Smooth muscle cell (in vitro differentiated cells): Measurements from ENCODE around the gene DNAI4. TPM values are rescaled to one million over a fixed set of nuclear protein-coding genes. Genes with fewer than 3 reads are reported as not detected.

Experiments
- DNase-seq: peaks from one replicate; lab custom pipeline; 2025; ENCODE audit not compliant: unreplicated experiment; lab: John Stamatoyannopoulos, UW
- H2AFZ ChIP-seq: fragments of 200-600 bp; sonication (generic); 2 replicates; pipeline ENCODE4 v1.6.0; 2016; ENCODE audit warnings: antibody characterized with exemption, low read depth, mild to moderate bottlenecking
- H3F3A ChIP-seq: fragments of 200-600 bp; sonication (generic); 2 replicates; pipeline ENCODE4 v1.6.0; 2017; ENCODE audit warnings: antibody characterized with exemption, low read depth
- H3K27ac ChIP-seq: fragments of 200-600 bp; sonication (generic); 2 replicates; pipeline ENCODE4 v1.5.1; 2016; ENCODE audit warnings: low read depth, mild to moderate bottlenecking
- H3K27me3 ChIP-seq: fragments of 200-600 bp; sonication (generic); 2 replicates; pipeline ENCODE4 v1.6.1; 2016; ENCODE audit warnings: low read depth, mild to moderate bottlenecking
- H3K36me3 ChIP-seq: fragments of 200-600 bp; sonication (generic); 2 replicates; pipeline ENCODE4 v1.5.1; 2016; ENCODE audit warnings: low read depth
- H3K4me1 ChIP-seq: fragments of 200-600 bp; sonication (generic); 2 replicates; pipeline ENCODE4 v1.5.1; 2016; ENCODE audit warnings: low read depth
- H3K4me2 ChIP-seq: fragments of 200-600 bp; sonication (generic); 2 replicates; pipeline ENCODE4 v1.6.0; 2016; ENCODE audit warnings: mild to moderate bottlenecking
- H3K4me3 ChIP-seq: fragments of 200-600 bp; sonication (generic); 2 replicates; pipeline ENCODE4 v1.5.1; 2016; ENCODE audit warnings: mild to moderate bottlenecking
- H3K79me2 ChIP-seq: fragments of 200-600 bp; sonication (generic); 2 replicates; pipeline ENCODE4 v1.6.0; 2016; ENCODE audit warnings: low read depth, mild to moderate bottlenecking
- H3K9ac ChIP-seq: fragments of 200-600 bp; sonication (generic); 2 replicates; pipeline ENCODE4 v1.6.0; 2016; ENCODE audit warnings: low read depth
- H3K9me3 ChIP-seq: fragments of 200-600 bp; sonication (generic); replicated peaks from 2 replicates; pipeline ENCODE4 v1.5.1; 2016; ENCODE audit warnings: low read depth
- H4K20me1 ChIP-seq: fragments of 200-600 bp; sonication (generic); 2 replicates; pipeline ENCODE4 v1.6.0; 2016; ENCODE audit warnings: low read depth
- CTCF ChIP-seq: fragments of 200-600 bp; sonication (generic); IDR thresholded peaks from 2 replicates; pipeline ENCODE4 v1.5.1; 2017; ENCODE audit warnings: borderline replicate concordance, mild to moderate bottlenecking, antibody characterized with exemption; ENCODE audit not compliant: insufficient read depth, poor library complexity, severe bottlenecking
- WGBS: methylation state at CpG from one replicate; pipeline ENCODE4 v1.1.7; 2016; ENCODE audit warnings: low lambda C conversion rate; 5-methylcytosine and 5-hydroxymethylcytosine counted together
- polyA plus RNA-seq: library from polyadenylated mRNA; unstranded; fragments of >200 nt; fragmentation: Nextera tagmentation; extraction: Ambion mirVana; gene quantifications from 2 replicates; pipeline ENCODE4 v1.2.1, GENCODE V29; 2016
- total RNA-seq: library from RNA; depleted of rRNA; stranded (reverse); fragments of >200 nt; gene quantifications from 2 replicates; pipeline ENCODE4 v1.2.3, GENCODE V29; 2014

The DNAI4 gene
- total and polyA plus RNA-seq, 2 experiments from 2014 or later, result 0.63 to 2.2 TPM

GRCh38 chr1:66940981-66941380, 16.3 kb upstream of the DNAI4 start:
- Histone ChIP-seq H3K27ac (no peak overlapping the region), H3K9ac (no peak overlapping the region), H3K9me3 (no peaks in the 10 kb centered on the region), H3K79me2 (peaks cover 91% of the 10 kb centered on the region), H3F3A (peaks cover 4% of the 10 kb centered on the region), H3K4me3 (no peak overlapping the region), H3K4me1 (peaks cover 4% of the 10 kb centered on the region), H3K36me3 (no peaks in the 10 kb centered on the region), H3K4me2 (no peak overlapping the region), H2AFZ (no peak overlapping the region), H3K27me3 (no peaks in the 10 kb centered on the region), H4K20me1 (peaks cover 70% of the 10 kb centered on the region)
- no peak for TF ChIP-seq CTCF
- WGBS, result 85% methylated on average over 1 of the region's 1 CpG
- no peak for DNase-seq

DNA sequence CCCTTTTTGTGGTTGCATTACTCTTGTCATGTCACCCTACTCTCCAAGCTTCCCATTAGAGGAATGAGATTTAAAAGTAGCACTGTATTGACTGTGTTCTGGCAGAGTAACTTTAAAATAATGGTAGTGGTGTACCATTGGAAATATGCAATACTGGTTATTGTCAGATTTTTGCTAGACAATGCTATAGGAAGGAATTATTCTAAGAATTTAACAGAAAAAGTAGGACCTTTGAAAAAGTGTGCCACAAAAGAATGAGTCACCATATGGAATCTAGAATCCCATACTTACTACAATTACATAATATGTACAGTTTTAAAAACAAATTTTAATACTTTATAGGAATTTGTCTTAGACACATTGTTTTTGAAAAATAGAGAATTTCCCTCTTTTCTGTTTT, 14.0 kb upstream of the DNAI4 start:
- H4K20me1 ChIP-seq, result peaks cover 78% of the 10 kb centered on the region
- peak overlapping the region; percentile 46 for H3K27ac ChIP-seq
- no peaks in the 10 kb centered on the region for H3K27me3 ChIP-seq
- H3K4me3 ChIP-seq, result no peak overlapping the region
- peak overlapping the region; percentile 30 for H3K4me2 ChIP-seq
- no peak for TF ChIP-seq CTCF
- no peak for DNase-seq
- H3K79me2 ChIP-seq, result peaks cover 100% of the 10 kb centered on the region
- no peaks in the 10 kb centered on the region for H3K9me3 ChIP-seq
- H3K36me3 ChIP-seq, result no peaks in the 10 kb centered on the region
- H2AFZ ChIP-seq, result no peak overlapping the region
- peaks cover 4% of the 10 kb centered on the region for H3K4me1 ChIP-seq
- H3F3A ChIP-seq, result peaks cover 2% of the 10 kb centered on the region
- H3K9ac ChIP-seq, result no peak overlapping the region

DNA sequence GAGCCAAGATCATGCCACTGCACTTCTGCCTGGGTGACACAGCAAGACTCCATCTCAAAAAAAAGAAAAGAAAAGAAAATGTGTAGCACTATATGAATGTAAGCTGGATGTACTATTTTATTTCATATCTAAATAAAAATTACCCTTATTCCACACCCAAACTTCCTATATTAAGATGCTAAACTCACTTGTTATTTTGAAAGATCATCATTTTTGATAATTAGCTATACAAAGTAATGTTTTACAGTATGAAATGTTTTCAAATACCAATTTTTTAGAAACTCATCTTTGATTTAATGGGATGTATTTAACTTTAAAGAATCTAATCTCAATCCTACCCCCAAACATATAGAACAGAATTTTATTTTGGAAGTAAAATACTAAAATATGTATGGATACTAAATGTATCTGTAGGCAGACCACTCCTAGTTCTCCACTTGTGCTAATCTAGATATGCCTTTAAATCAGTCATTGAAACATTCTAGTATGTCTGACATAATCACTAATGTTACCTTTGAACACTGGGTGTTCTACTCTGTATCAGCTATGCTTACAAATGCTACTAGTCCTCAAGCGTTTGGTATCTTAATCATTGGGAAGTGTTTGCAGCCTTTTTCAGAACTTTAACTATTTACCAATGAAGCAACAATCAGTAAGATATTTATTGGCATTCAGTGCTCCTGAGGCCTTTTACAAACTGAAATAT, 13.0 kb upstream of the DNAI4 start:
- peak overlapping the region; percentile 46 for H3K27ac ChIP-seq
- 0% methylated on average over 1 of the region's 1 CpG for WGBS

More for the DNA sequence above, 13.0 kb upstream of the DNAI4 start:
- peak overlapping the region; percentile 30 for H3K4me2 ChIP-seq
- H3F3A ChIP-seq, result no peaks in the 10 kb centered on the region
- no peak overlapping the region for H3K9ac ChIP-seq
- H3K4me3 ChIP-seq, result no peak overlapping the region
- H3K9me3 ChIP-seq, result no peaks in the 10 kb centered on the region
- H3K27me3 ChIP-seq, result no peaks in the 10 kb centered on the region
- no peaks in the 10 kb centered on the region for H3K36me3 ChIP-seq
- no peak for DNase-seq
- H3K79me2 ChIP-seq, result peaks cover 100% of the 10 kb centered on the region
- peaks cover 88% of the 10 kb centered on the region for H4K20me1 ChIP-seq
- TF ChIP-seq CTCF, result no peak
- H3K4me1 ChIP-seq, result peaks cover 8% of the 10 kb centered on the region
- H2AFZ ChIP-seq, result no peak overlapping the region
